ENCODE measurements around the gene CENPL. TPM values are rescaled to one million over a fixed set of nuclear protein-coding genes. Genes with fewer than 3 reads are reported as not detected.
A peak's percentile ranks its signal among the peaks of the same experiment; 100 is the strongest.

CENPL gene
- total and polyA plus RNA-seq, 2 of the 4 experiments (the other 2 are of a cell fraction), result 6.3 to 21.1 TPM

- TF ChIP-seq CTCF (conservative IDR thresholded peaks at IDR 0.05; ENCODE audit: low read depth, low read length), result no peak
Measured at GRCh38 chr1:173868266-173869020, 43.8 kb upstream of the CENPL start, which contains the start of gene ZBTB37 (continued).

GRCh38 chr1:173867753-173868265, 43.1 kb upstream of the CENPL start, which contains the start of gene GAS5:
TSS of gene GAS5 (minus strand) at chr1:173867989.
- Histone ChIP-seq H3K79me1 (ENCODE audit: low read depth in 1 of 2, low read length in 2 of 2) (peaks cover 9 to 57% of the 10 kb centered on the region in 2 experiments; a peak in 3 of 4 replicates), H3K4me2 (ENCODE audit: low read depth, low read length) (peak within 1 kb of the TSS; percentile 86), H3K4me3 (ENCODE audit: insufficient read depth, low read depth, low read length) (peak within 1 kb of the TSS; percentile 70), H4K20me1 (ENCODE audit: insufficient read depth, low read length) (peaks cover 50% of the 10 kb centered on the region), H3K9me1 (ENCODE audit: insufficient read depth, low read length) (no peaks in the 10 kb centered on the region), H3K4ac (ENCODE audit: low read depth, low read length) (peak within 1 kb of the TSS; percentile 97), H4K5ac (ENCODE audit: low read depth, low read length) (peak within 1 kb of the TSS; percentile 58), H3K36me3 (ENCODE audit: control insufficient read depth, insufficient read depth, low read length) (peaks cover 44% of the 10 kb centered on the region), H3K27ac (ENCODE audit: insufficient read depth, low read length) (peak within 1 kb of the TSS; percentile 80), H4K8ac (ENCODE audit: low read depth in 2 of 2, low read length in 2 of 2) (peak within 1 kb of the TSS; percentile 79 to 85), H2AFZ (replicated peaks; ENCODE audit: low read length, poor library complexity) (peak within 1 kb of the TSS; percentile 96), H3K56ac (ENCODE audit: extremely low read depth, insufficient read depth, low read length) (peak within 1 kb of the TSS; percentile 78), H2BK120ac (ENCODE audit: low read depth, low read length) (peak within 1 kb of the TSS; percentile 74), H4K91ac (ENCODE audit: insufficient read depth, low read depth, low read length) (peak within 1 kb of the TSS; percentile 80), H3K27me3 (ENCODE audit: control insufficient read depth, insufficient read depth, low read length) (no peaks in the 10 kb centered on the region), H3K9ac (ENCODE audit: low read depth, low read length) (peak within 1 kb of the TSS; percentile 88), H2AK5ac (ENCODE audit: low read depth, low read length) (peak within 1 kb of the TSS; percentile 94), H3K4me1 (ENCODE audit: control insufficient read depth, insufficient read depth, low read length) (no peaks in the 10 kb centered on the region; the same call in 1 of the 2 replicates), H2BK15ac (ENCODE audit: low read depth, low read length) (no peak within 1 kb of the TSS), H3K18ac (ENCODE audit: low read depth, low read length) (peak within 1 kb of the TSS; percentile 28), H2BK5ac (ENCODE audit: low read depth, low read length, poor library complexity, severe bottlenecking) (peak within 1 kb of the TSS; percentile 76), H3K14ac (replicated peaks; ENCODE audit: low read depth, low read length) (peak within 1 kb of the TSS; percentile 99), H3K23ac (ENCODE audit: low read depth, low read length) (peak within 1 kb of the TSS; percentile 96), H2AK9ac (replicated peaks; ENCODE audit: low read depth, low read length, poor library complexity) (peak within 1 kb of the TSS; percentile 95), H3K9me3 (ENCODE audit: control insufficient read depth, insufficient read depth, low read length) (no peaks in the 10 kb centered on the region), H2BK20ac (ENCODE audit: low read depth, low read length) (no peak within 1 kb of the TSS)
- dilution Hi-C loops (cut with HindIII; ENCODE audit: low sequenced_read_pairs, unreplicated experiment), result no loop called here
- DNase-seq, result peak; percentile 100
- ChIA-PET POLR2A (ENCODE audit: unreplicated experiment) (interaction anchor here (0.5 to 0.7 kb wide), 9 partner anchors 10 to 1683 kb away, joined by 3 to 15 read pairs (median 4); no protein-coding TSS in a partner anchor), CTCF (no interaction called here)
- peak; percentile 92 for ATAC-seq (ENCODE audit: low read depth)
- BruUV-seq (replicated peaks), result no TSS peak
- intact Hi-C loops (cut with micrococcal nuclease), result loop anchor here (1.0 to 5.0 kb wide), 3 partner anchors 291 to 1121 kb away; partner anchors contain the start of gene RABGAP1L
- 0% methylated on average over 4 of the region's 30 CpGs; no CpG with 5 or more reads in 1 of the 2 experiments for WGBS, 2 experiments (ENCODE audit: extremely low coverage in 2 of 2, insufficient read length in 1 of 2)
- in situ Hi-C loops (cut with MboI; ENCODE audit: low sequenced_read_pairs), result no loop called here
- TF ChIP-seq MAZ (IDR thresholded peaks at IDR 0.05; ENCODE audit: borderline replicate concordance, low read depth, low read length) (peak; percentile 96; the same call in 1 of the 2 replicates), USF2 (IDR thresholded peaks at IDR 0.05; ENCODE audit: low read depth, low read length) (peak; percentile 95), POLR2A (IDR thresholded peaks at IDR 0.05; ENCODE audit: low read depth, low read length) (peak; percentile 100), CTCF (conservative IDR thresholded peaks at IDR 0.05; ENCODE audit: low read depth, low read length) (no peak), MXI1 (IDR thresholded peaks at IDR 0.05; ENCODE audit: borderline replicate concordance, low read depth, low read length) (peak; percentile 31; the same call in 1 of the 2 replicates), CEBPB (IDR thresholded peaks at IDR 0.05; ENCODE audit: low read depth, low read length) (no peak)
